GM06990 (cell line): ENCODE data around the gene ACOT7.
"Not testable (repeated sequence)": the region's sequence is repeated elsewhere in the genome, so short reads cannot be mapped to it uniquely, and the experiment has no call there.

Source experiments
- DNase-seq: peaks from one replicate; pipeline ENCODE4 v3.0.0-alpha.2; 2011; ENCODE audit not compliant: insufficient read length; ENCODE audit errors: extremely low read depth
- H3K27me3 ChIP-seq: replicated peaks from 2 replicates; pipeline ENCODE4 v1.6.0; 2011; ENCODE audit warnings: low read length; ENCODE audit not compliant: control insufficient read depth, insufficient read depth
- H3K36me3 ChIP-seq: 2 replicates; pipeline ENCODE4 v1.5.1; 2011; ENCODE audit warnings: low read length; ENCODE audit not compliant: control insufficient read depth, insufficient read depth
- H3K4me3 ChIP-seq: replicated peaks from 2 replicates; pipeline ENCODE4 v1.5.1; 2011; ENCODE audit warnings: low read depth, mild to moderate bottlenecking, control low read depth, low read length
- TF ChIP-seq, protein P1 (sequence below): IDR thresholded peaks from 2 replicates; pipeline ENCODE4 v1.5.1; 2011; ENCODE audit warnings: low read length, control low read depth, mild to moderate bottlenecking, inconsistent platforms; ENCODE audit not compliant: insufficient read depth, poor library complexity, severe bottlenecking

Gene ACOT7

GRCh38 chr1:6409053-6409452 is 15.5 kb upstream of the ACOT7 start:
- DNase-seq = no peak
- Histone ChIP-seq H3K4me3 (no peak overlapping the region), H3K36me3 (no peaks in the 10 kb centered on the region), H3K27me3 (no peaks in the 10 kb centered on the region)
- TF ChIP-seq, protein P1, sequence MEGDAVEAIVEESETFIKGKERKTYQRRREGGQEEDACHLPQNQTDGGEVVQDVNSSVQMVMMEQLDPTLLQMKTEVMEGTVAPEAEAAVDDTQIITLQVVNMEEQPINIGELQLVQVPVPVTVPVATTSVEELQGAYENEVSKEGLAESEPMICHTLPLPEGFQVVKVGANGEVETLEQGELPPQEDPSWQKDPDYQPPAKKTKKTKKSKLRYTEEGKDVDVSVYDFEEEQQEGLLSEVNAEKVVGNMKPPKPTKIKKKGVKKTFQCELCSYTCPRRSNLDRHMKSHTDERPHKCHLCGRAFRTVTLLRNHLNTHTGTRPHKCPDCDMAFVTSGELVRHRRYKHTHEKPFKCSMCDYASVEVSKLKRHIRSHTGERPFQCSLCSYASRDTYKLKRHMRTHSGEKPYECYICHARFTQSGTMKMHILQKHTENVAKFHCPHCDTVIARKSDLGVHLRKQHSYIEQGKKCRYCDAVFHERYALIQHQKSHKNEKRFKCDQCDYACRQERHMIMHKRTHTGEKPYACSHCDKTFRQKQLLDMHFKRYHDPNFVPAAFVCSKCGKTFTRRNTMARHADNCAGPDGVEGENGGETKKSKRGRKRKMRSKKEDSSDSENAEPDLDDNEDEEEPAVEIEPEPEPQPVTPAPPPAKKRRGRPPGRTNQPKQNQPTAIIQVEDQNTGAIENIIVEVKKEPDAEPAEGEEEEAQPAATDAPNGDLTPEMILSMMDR = no peak

GRCh38 chr1:6408023-6408422 is 14.5 kb upstream of the ACOT7 start:
- DNase-seq = no peak
- no peaks in the 10 kb centered on the region for H3K36me3 ChIP-seq
- H3K27me3 ChIP-seq = no peaks in the 10 kb centered on the region
- no peak overlapping the region for H3K4me3 ChIP-seq
- TF ChIP-seq, protein P1 = no peak

GRCh38 chr1:6401673-6402072 is 8.1 kb upstream of the ACOT7 start:
- H3K27me3 ChIP-seq = no peaks in the 10 kb centered on the region
- TF ChIP-seq, protein P1 = no peak
- H3K4me3 ChIP-seq = no peak overlapping the region
- DNase-seq = no peak
- H3K36me3 ChIP-seq = no peaks in the 10 kb centered on the region

DNA sequence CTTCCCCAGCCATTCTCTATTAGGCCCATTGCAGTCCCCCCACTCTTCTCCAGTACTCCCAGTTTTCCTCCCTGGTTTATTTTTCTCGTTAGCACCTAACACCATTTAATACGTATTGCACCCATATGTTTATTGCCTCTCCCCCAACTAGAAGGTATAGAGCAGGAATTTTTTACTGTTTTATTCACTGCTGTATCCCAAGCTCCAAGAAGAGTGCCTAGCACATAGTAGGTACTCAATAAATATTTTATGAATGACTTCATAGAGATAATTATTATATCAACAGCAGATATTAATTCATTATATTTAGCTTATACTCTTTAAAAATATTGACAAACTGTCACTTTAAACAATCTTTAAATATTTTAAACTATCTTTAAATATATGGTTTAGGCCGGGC is 5.7 kb upstream of the ACOT7 start:
- TF ChIP-seq, protein P1 = no peak
- no peak for DNase-seq
- H3K4me3 ChIP-seq = no peak overlapping the region

DNA sequence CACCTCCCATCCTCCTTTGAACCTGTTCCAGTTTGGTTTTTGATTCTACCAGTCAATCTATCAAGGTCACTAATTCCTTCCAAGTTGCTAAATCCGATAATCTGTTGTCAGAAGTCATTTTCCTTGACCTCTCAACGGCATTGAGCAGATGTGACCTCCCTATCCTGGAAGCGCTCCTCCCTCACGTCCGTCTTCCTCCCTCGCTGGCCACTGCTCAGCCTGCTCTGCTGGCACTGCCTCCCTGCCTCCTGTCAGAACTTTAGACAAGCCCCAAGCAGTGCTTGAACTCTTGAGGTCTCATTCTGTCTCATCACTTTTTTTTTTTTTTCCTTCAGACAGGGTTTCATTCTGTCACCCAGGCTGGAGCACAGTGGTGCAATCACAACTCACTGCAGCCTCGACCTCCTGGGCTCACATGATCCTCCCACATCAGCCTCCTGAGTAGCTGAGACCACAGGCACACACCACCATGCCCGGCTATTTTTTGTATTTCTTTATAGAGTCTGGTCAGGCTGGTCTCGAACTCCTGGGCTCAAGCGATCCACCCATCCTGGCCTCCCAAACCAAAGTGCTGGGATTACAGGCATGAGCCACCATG is 4.4 kb upstream of the ACOT7 start:
- H3K4me3 ChIP-seq = no peak overlapping the region
- DNase-seq = no peak
- TF ChIP-seq, protein P1 = no peak
- no peaks in the 10 kb centered on the region for H3K36me3 ChIP-seq
- H3K27me3 ChIP-seq = no peaks in the 10 kb centered on the region

More for the DNA sequence above, 5.7 kb upstream of the ACOT7 start:
- Histone ChIP-seq H3K27me3 (no peaks in the 10 kb centered on the region), H3K36me3 (no peaks in the 10 kb centered on the region)

DNA sequence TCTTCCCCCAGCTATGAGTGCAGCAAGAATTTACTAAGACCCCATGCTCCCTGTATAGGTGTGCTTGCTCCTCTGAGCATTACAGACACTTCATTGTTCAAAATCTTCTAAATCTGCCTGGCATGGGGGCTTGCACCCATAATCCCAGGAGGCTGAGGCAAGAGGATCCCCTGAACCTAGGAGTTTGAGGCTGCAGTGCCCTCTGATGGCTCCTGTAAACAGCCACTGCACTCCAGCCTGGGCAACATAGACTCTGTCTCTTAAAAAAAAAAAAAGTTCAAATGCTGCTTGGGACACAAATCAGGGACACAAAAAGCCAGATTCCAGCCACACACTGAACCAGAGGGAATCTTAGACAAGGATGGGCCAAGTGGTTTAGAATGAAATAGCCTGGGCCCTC is 3.4 kb upstream of the ACOT7 start:
- Histone ChIP-seq H3K4me3 (no peak overlapping the region), H3K27me3 (no peaks in the 10 kb centered on the region), H3K36me3 (no peaks in the 10 kb centered on the region)
- DNase-seq = no peak
- TF ChIP-seq, protein P1 = no peak

DNA sequence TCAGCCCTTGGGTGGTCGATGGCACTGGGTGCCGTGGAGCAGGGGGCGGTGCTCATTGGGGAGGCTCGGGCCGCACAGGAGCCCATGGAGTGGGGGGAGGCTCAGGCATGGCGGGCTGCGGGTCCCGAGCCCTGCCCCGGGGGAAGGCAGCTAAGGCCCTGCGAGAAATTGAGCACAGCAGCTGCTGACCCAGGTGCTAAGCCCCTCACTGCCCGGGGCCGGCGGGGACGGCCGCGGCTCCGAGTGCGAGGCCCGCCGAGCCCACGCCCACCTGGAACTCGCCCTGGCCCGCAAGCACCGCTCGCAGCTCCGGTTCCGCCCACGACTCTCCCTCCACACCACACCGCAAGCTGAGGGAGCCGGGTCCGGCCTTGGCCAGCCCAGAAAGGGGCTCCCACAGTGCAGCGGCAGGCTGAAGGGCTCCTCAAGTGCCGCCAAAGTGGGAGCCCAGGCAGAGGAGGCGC is 2.2 kb upstream of the ACOT7 start:
- not testable (repeated sequence) for H3K4me3 ChIP-seq, DNase-seq, H3K27me3 ChIP-seq

DNA sequence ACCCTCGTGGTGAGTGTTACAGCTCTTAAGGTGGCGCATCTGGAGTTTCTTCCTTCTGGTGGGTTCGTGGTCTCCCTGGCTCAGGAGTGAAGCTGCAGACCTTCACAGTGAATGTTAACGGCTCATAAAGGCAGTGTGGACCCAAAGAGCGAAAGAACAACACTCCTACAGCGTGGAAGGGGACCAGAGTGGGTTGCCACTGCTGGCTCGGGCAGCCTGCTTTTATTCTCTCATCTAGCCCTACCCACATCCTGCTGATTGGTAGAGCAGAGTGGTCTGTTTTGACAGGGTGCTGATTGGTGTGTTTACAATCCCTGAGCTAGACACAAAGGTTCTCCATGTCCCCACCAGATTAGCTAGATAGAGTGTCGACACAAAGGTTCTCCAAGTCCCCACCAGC is 1.6 kb upstream of the ACOT7 start:
- H3K27me3 ChIP-seq, H3K4me3 ChIP-seq, H3K36me3 ChIP-seq, DNase-seq: not testable (repeated sequence)

More for the DNA sequence above, 2.2 kb upstream of the ACOT7 start:
- H3K36me3 ChIP-seq = not testable (repeated sequence)
